ENCODE data around the gene TUBA1A.

DNA sequence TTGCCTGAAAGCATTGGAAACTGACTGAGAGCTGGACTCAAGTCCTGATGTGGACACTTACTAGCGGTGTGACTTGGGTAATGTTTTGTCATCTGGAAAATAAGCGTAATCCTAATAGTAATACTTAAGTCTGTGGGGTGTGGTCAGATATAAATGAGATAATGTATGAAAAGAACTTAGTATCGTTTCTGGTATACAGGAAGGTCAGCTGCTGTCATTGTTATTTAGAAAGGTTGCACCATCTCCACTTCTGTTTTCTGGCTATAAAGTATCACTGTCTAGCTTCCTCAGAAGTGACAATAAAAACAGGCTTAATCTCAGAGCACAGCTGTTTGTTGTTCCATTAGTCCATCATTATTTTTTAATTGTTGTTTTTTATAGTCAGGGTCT lies 41.9 kb upstream of the TUBA1A start:
- TF ChIP-seq, protein P1, sequence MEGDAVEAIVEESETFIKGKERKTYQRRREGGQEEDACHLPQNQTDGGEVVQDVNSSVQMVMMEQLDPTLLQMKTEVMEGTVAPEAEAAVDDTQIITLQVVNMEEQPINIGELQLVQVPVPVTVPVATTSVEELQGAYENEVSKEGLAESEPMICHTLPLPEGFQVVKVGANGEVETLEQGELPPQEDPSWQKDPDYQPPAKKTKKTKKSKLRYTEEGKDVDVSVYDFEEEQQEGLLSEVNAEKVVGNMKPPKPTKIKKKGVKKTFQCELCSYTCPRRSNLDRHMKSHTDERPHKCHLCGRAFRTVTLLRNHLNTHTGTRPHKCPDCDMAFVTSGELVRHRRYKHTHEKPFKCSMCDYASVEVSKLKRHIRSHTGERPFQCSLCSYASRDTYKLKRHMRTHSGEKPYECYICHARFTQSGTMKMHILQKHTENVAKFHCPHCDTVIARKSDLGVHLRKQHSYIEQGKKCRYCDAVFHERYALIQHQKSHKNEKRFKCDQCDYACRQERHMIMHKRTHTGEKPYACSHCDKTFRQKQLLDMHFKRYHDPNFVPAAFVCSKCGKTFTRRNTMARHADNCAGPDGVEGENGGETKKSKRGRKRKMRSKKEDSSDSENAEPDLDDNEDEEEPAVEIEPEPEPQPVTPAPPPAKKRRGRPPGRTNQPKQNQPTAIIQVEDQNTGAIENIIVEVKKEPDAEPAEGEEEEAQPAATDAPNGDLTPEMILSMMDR (IDR thresholded peaks at IDR 0.05 in 4 of 5, conservative IDR thresholded peaks at IDR 0.05 in 1 of 5) = no peak
- no peak for TF ChIP-seq POLR2A (IDR thresholded peaks at IDR 0.05)

Data from gastrocnemius medialis (tissue), 4 donors.